MCF 10A (cell line): ENCODE data around the gene TRAPPC5. TPM values are rescaled to one million over a fixed set of nuclear protein-coding genes. Genes with fewer than 3 reads are reported as not detected.

Source experiments
- BruUV-seq: library from RNA; stranded (reverse); fragments of 400-500 nt; replicated peaks from 2 replicates; lab custom pipeline; 2021; lab: Mats Ljungman, UMichigan
- CTCF ChIA-PET: fragments of 300-600 bp; sonication (Branson Sonifier 250); formaldehyde crosslinking; extraction: SDS; loops from one replicate; lab custom pipeline; 2021; ENCODE audit warnings: antibody characterized with exemption, inconsistent platforms; lab: Yijun Ruan, JAX
- POLR2A ChIA-PET: fragments of 300-600, 350-650 bp; sonication (Branson Sonifier 250); formaldehyde crosslinking; extraction: SDS; loops from one replicate; lab custom pipeline; 2020; ENCODE audit warnings: antibody characterized with exemption, inconsistent platforms; lab: Yijun Ruan, JAX
- DNase-seq: peaks from one replicate; pipeline ENCODE4 v3.0.0-alpha.2; 2018; ENCODE audit not compliant: unreplicated experiment
- H3K27ac Mint-ChIP-seq: one replicate; pipeline ENCODE4 v1.8.0; 2022; ENCODE audit warnings: mild to moderate bottlenecking, low read depth, mixed read lengths; ENCODE audit not compliant: unreplicated experiment
- H3K27me3 Mint-ChIP-seq: one replicate; pipeline ENCODE4 v1.8.0; 2022; ENCODE audit warnings: mixed read lengths; ENCODE audit not compliant: insufficient read depth, unreplicated experiment
- H3K36me3 Mint-ChIP-seq: one replicate; pipeline ENCODE4 v1.8.0; 2022; ENCODE audit warnings: mild to moderate bottlenecking, moderate library complexity, mixed read lengths; ENCODE audit not compliant: insufficient read depth, unreplicated experiment
- H3K4me1 Mint-ChIP-seq: one replicate; pipeline ENCODE4 v1.8.0; 2022; ENCODE audit warnings: mixed read lengths; ENCODE audit not compliant: insufficient read depth, unreplicated experiment
- H3K4me3 Mint-ChIP-seq: one replicate; pipeline ENCODE4 v1.8.0; 2022; ENCODE audit warnings: mild to moderate bottlenecking, moderate library complexity, mixed read lengths; ENCODE audit not compliant: unreplicated experiment
- H3K9me3 Mint-ChIP-seq: one replicate; pipeline ENCODE4 v1.8.0; 2022; ENCODE audit warnings: mixed read lengths; ENCODE audit not compliant: unreplicated experiment
- CTCF ChIP-seq: fragments of 200-600 bp; IDR thresholded peaks from one replicate; pipeline ENCODE4 v1.8.0; 2022; ENCODE audit warnings: antibody characterized with exemption, mild to moderate bottlenecking; ENCODE audit not compliant: unreplicated experiment
- intact Hi-C: fragments of 100-400 bp; cut with micrococcal nuclease; formaldehyde crosslinking; loops from 2 replicates; pipeline ENCODE4 v1.14.1; 2022
- total RNA-seq: library from RNA; stranded (reverse); gene quantifications from 2 replicates; pipeline ENCODE4 v1.2.3, GENCODE V29; 2022

Gene TRAPPC5
- total RNA-seq, 1 experiment from 2014 or later = 123 TPM

- no peak for TF ChIP-seq CTCF
- POLR2A ChIA-PET = no interaction called here
- Mint-ChIP-seq H3K4me3 (no peak overlapping the region), H3K27ac (no peak overlapping the region), H3K27me3 (peaks cover 65% of the 10 kb centered on the region), H3K9me3 (no peaks in the 10 kb centered on the region), H3K36me3 (no peaks in the 10 kb centered on the region), H3K4me1 (peaks cover 6% of the 10 kb centered on the region)
- CTCF ChIA-PET = interaction anchor here (0.5 to 1.2 kb wide), 3 partner anchors 25 to 163 kb away, joined by 3 read pairs; no protein-coding TSS in a partner anchor
- intact Hi-C loops = no loop called here
- no peak for DNase-seq
- no TSS peak for BruUV-seq
Measured at GRCh38 chr19:7731615-7732014, 51.0 kb downstream of the TRAPPC5 start.

GRCh38 chr19:7732045-7732444 lies 51.4 kb downstream of the TRAPPC5 start, which contains the start of gene CLEC4G:
CLEC4G (minus strand) TSS chr19:7732110; CDS start chr19:7732102, 8 bp downstream.
- CTCF ChIA-PET = interaction anchor here (1.2 kb wide), 1 partner anchor 164 kb away, joined by 3 read pairs; no protein-coding TSS in a partner anchor
- H3K36me3 Mint-ChIP-seq = no peaks in the 10 kb centered on the region
- intact Hi-C loops = no loop called here
- H3K27ac Mint-ChIP-seq = no peak within 1 kb of the TSS
- H3K27me3 Mint-ChIP-seq = peaks cover 67% of the 10 kb centered on the region
- H3K4me3 Mint-ChIP-seq = no peak within 1 kb of the TSS
- H3K9me3 Mint-ChIP-seq = no peaks in the 10 kb centered on the region
- no peak for TF ChIP-seq CTCF
- DNase-seq = no peak
- peaks cover 6% of the 10 kb centered on the region for H3K4me1 Mint-ChIP-seq
- no TSS peak for BruUV-seq
- POLR2A ChIA-PET = no interaction called here

- TF ChIP-seq CTCF = no peak
- Mint-ChIP-seq H3K27ac (no peak overlapping the region), H3K4me3 (no peak overlapping the region), H3K9me3 (no peaks in the 10 kb centered on the region), H3K27me3 (peaks cover 64% of the 10 kb centered on the region), H3K4me1 (peaks cover 6% of the 10 kb centered on the region), H3K36me3 (no peaks in the 10 kb centered on the region)
- BruUV-seq = no TSS peak
- no peak for DNase-seq
- ChIA-PET POLR2A (no interaction called here), CTCF (interaction anchor here (0.5 to 1.1 kb wide), 3 partner anchors 9 to 118 kb away, joined by 3 read pairs; no protein-coding TSS in a partner anchor)
- intact Hi-C loops = no loop called here
Measured at GRCh38 chr19:7733376-7733775, 52.7 kb downstream of the TRAPPC5 start.

GRCh38 chr19:7734220-7735203 lies 53.9 kb downstream of the TRAPPC5 start:
- intact Hi-C loops = no loop called here
- DNase-seq = peak; percentile 15
- H3K4me1 Mint-ChIP-seq = peaks cover 6% of the 10 kb centered on the region
- no TSS peak for BruUV-seq
- CTCF ChIA-PET = no interaction called here
- no peak for TF ChIP-seq CTCF
- no peak overlapping the region for H3K27ac Mint-ChIP-seq
- no peaks in the 10 kb centered on the region for H3K9me3 Mint-ChIP-seq
- no peak overlapping the region for H3K4me3 Mint-ChIP-seq
- H3K27me3 Mint-ChIP-seq = peaks cover 61% of the 10 kb centered on the region
- POLR2A ChIA-PET = no interaction called here
- no peaks in the 10 kb centered on the region for H3K36me3 Mint-ChIP-seq
